Fibroblast of skin of abdomen (primary cell): ENCODE data around the gene MID1.

Experiments
- DNase-seq: peaks from one replicate; pipeline ENCODE4 v3.0.0-alpha.2; 2013

MID1 gene

DNA sequence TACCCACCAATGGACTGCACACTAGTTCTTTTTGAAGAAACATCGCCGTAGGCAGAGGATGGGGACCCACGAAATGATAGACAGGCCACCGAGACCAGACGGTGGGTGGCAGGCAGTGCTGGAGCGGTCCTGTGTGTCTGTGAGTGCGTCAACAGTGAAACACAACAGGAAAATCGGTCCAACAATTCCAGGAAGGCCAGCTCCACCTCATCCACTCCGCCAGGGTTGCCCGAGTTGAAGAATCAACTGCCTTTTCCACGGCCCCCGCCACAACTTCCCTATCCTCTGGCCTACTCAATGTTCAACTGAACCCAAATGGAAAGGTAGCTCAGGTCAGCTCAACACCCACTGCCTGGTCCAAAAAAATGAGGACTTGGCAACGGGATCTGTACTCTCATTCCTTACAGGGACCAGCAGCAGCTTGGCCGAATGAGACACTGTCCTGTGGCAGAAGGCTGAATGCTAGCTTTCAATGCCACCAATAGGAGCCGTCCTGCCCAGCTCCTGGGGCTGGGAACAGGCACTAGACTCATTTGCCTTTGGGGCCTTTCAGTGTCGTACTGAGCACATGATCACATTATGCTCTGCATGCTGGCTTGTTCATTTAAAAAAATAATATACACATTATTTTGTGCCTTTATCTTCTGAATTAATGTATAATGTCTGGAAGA lies 43.5 kb downstream of the MID1 start:
- DNase-seq = no peak

DNA sequence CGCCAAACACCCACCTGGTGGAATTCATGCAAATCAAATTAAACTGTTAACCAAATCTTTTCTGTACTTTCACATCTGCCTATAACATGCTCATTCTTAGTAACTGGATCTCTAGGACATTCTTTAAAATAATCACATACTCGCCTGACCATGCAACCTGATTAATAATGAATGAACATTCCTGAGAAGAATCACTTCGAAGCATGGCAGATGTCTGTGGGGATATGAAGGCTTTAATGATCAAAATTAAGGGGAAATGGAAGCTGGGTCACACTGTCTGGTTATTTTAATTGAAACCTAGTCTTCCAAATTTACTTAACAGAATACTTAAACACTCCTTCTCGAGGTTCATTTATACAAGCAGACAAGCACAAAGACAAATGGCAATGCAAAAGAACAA lies 44.2 kb downstream of the MID1 start:
- DNase-seq = no peak

DNA sequence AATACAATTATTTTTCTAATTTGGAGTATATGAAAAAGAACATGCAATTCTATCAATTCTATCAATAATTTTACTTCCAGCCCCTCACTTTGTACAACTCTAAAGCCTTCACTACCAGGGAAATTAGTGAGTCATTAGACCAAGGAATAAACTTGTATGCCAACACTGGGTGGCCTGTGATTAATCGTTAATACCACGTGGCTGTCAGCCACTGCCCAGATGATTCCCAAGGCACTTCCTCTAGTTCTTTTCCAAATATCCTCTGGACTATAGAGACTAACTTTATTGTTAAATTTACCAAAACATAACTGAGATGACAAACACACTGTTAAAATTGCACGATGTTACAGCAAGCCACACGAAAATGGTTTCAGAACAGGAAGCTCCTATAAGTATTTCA lies 45.7 kb downstream of the MID1 start:
- DNase-seq = no peak

DNA sequence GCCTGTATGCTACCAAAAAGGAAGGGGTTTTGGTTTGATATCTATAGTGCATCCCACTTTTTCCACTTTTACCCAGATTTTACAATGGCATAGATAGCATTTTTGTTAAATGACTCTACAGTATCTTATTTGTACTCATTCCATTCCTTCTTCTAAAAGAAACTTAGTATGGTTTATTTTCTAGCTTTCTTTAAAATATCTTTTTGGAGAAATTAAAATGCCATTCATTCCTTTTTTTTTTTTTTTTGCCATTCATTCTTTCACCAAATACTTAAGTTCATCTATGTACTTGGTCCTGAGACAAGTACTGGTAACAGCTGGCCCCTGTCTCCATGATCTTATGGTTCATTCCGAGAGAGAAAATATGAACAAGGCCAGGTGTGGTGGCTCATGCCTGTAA lies 49.1 kb downstream of the MID1 start:
- peak; percentile 53 for DNase-seq

DNA sequence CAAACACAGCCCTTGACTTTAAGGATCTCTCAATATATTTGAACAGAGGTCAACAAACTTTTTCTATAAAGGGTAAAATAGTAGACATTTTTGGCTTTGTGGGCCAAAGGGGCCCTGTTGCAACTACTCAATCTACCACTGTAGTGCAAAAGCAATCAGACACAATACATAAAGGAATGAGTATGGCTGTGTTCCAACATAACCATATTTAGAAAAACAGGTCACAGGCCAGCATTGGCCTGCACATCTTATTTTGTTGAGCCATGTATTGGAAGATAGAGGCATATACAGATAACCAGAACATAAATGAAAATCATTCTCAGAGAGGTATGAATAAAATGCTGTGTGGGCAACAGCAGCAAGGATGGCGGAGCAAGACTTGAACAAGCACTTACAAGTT lies 49.8 kb downstream of the MID1 start:
- DNase-seq = peak; percentile 6

DNA sequence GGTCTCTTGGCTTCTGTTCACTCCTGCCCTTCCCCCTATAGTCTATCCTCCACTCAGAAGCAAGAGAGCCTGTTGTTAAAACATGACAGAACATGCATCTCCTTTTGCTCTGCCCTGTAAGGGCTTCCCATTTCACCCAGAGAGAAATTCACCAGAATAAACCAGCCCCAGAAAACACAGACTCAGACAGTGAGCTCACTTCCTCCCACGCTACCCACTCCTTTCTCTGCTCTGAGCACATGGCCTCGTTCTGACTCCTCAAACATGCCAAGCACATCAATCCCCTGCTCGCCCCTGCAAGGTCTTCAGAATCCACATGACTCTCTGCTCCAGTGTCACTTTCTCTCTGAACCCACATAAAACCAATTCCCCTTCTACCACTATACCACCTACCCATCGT lies 50.4 kb downstream of the MID1 start:
- DNase-seq = peak; percentile 32

DNA sequence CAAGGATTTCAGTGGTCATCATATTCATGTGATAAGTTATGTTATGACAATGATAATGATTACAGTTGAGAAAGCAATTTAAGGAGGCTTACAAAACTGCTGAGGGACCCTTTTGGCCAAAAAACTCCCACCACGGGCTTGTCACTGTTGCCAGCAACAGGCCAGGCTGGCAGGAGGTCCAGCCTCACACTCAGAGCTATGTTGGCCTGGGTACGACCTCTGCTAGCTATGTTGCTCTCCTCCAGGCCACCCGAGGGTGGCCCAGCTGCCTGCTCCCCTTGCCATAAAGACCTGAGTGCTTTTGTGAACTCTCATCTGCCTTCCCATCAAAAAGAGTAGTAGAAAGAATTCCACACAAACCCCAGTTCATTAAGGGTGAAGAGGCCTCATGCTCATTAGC lies 52.0 kb downstream of the MID1 start:
- DNase-seq = no peak

DNA sequence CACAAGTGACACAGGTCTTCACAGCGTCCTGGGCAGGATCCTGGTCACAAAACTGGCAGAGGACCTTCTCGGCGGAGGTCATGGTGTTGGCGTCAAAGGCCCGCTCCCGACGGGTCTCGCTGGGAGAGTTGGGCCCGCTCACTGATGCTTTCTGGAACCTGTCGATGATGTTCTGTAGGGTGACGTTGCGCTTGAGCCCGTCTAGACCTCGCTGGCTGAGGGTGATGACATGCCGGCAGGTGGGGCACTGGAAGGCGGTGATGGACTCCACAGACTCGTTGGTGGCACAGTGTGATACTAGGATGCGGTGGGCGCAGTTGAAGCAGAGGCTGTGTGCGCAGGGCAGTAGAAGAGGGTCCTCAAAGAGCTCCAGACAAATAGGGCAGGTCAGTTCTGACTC lies 53.2 kb downstream of the MID1 start:
- DNase-seq = no peak

DNA sequence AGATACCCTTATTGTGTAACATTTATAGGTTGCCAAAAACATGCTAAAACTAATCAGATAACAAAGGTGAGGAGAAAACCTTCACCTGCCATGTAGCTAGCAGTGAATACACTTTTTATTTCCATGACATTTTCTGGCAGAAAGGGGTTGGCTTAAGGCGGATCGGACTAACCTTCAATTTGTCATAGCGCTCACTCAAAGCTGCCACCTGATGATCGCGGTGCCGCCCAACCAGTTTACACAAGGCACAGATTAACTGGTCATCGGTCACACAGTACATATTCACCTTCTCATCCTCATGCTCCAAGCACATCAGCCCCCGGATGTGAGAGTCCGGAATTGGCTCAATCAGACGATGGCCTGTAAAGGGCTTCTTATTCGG lies 53.7 kb downstream of the MID1 start:
- DNase-seq = no peak

DNA sequence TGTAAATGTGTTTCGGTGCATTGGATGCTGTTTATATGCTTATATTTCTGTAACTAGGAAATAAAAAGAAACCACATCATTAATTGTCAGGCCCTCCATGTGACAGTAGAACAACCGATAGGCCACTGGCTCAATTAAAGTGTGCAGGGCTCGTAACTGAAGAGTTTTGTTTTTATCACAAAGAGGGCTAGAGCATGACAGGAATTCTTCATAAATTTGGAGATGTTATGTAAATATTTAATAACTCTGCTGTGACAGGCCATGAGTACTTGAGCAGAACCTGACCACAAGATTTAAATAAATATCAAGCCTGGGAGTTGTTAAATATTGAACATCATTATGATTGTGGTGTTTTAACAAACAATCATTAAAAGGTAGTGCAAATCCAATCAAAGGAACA lies 55.9 kb downstream of the MID1 start:
- DNase-seq = no peak

DNA sequence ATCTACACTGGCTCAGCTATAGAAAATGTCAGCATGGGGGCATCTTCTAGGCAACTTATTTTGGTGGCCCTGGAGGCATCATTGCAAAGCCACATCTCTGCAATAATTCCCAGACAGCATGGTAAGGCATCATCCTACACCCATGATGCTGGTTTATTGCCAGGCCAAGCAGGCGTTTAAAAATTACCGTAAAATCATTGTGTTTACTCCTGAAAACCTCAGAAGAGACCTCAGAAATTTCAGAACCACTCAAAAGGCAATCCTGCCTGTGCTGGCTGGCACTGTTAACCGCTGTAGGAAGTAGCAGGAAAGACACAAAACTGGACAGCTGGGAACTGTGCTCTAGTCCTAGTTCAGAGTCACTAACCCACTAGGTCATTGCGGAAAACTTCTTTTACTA lies 63.2 kb downstream of the MID1 start:
- no peak for DNase-seq

DNA sequence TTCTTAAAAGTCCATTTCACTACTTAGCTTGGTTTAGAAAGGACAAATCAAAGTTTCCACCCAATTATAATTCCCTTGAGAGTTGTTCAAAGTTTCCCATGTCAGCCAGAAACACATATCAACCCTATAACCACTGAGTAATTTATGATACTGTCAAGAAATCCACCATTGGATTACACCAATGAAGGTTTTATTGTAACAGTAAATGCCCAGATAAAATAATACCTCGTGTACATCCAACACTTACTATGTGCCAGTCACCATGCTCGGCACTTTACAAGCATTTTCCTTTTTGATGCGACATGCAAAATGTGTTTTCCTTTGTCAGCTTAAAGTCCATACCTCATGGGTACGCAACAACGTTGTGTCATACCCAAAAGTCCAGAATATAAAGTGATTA lies 64.0 kb downstream of the MID1 start:
- no peak for DNase-seq

DNA sequence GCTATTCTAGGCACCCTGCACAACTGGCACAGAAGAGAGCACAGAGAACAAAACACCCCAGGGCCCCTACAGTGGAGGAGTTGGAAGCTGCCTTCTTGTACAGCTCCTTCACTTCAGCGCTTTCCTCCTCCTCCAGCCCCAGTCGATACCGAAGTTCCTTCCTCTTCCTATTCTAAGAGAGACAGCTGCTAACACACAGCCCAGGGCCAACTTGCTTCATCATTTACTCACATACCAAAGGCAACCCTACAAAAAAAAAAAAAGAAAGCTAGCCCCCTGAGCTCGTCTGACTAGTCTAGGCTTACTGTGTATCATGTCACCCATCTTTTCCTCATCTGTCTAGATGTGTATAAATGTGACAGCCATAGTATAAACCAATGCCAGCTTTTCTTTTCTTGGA lies 64.5 kb downstream of the MID1 start:
- DNase-seq = no peak

DNA sequence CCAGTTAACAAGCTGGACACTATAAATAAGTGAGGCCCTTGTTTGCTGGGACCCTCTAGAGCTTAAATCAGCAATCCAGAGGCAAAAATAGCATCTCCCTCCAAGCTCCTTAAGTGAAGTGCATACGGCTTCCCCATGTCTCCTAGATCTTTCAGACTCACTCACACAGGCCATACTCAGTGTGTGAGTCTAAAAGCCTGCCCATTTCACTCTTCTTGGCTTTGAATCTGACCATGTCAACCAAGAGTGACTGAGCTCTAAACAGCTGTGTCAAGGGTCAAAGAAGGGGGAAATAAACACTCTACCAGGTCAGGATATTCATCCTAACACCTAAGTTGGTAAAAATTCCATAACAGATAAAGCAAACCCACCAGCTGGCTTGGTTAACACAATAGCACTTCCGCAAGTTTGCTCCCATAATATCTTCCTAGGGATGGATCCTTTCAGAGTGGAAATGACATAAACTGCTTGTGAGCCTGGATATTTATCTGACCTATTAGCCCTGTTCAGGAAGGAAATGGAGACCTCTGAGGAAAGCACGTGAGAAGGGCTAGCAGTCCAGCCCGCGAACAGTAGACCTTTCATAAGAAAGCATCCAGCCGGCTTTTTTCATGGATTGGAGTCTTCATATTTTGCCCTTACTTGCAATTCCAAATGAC lies 65.6 kb downstream of the MID1 start:
- no peak for DNase-seq

DNA sequence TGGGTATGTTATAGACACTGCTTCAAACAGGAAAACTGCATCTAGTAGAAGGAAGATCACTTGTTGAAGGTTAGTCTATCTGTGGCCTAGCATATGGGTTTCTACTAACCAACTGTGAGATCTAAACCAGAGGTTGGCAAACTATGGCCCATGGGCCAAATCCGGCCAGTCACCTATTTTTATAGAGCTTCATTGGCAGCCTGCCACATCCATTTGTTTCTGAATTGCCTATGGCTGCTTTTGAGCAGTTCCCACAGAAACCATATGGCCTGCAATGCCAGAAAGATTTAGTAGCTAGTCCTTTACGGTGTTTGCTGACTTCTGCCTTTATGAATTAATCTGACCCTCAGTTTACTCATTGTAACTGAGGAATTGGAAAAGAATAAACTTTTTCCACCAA lies 71.1 kb downstream of the MID1 start:
- DNase-seq = peak; percentile 11

DNA sequence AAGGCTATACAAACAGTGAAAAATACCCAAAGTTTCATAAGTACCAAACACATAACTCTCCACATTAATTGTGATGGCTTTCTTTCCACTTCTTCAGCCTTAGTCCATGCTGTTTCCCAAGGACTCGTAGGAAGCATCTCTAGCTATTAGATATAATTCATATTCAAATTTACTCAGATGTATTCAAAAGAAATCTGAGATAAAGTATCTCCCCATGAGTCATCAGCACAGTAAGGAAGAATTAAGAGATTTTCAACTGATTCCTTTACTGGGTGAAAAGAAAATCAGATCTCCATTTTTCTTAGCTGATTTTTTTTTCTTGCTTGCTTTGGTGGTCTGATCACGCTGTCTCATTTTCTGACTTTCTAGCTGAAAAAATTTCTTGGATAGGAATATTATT lies 71.7 kb downstream of the MID1 start:
- DNase-seq = no peak

DNA sequence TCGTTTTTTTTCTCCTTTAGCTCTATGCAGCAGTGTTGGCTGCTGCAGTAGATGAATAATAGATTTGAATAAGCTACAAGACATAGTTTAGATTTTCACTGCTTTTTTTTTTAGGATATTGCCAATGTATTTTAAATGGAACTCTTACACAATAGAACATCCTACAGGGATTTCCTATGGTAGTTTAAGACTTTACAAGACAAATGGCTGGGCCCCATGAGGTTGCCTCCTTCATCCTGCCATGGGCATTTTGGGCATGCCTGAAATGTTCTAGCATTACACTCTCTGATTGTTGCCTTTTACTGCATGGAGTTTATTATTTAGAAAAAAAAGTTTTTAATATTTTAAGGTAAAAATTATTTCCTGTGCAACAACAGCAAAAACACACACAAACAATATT lies 74.5 kb downstream of the MID1 start:
- DNase-seq = no peak

DNA sequence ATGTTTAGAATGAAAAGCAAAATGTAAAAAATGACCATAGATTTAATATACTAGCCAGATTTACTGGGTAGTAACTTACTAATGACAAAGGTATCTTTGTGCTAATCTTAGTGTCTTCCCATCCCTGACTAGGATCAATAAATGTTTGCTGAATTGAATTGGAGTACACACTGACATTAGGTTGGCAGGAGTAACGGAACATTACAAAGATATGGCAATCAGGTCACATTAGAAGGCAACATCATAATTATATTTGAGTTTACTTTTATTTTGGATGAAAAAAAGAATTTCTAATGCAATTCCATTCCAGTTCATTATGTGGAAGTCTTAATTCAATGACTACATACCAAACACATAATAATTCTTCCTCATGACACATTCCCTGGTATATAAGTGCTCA lies 77.8 kb downstream of the MID1 start:
- no peak for DNase-seq

DNA sequence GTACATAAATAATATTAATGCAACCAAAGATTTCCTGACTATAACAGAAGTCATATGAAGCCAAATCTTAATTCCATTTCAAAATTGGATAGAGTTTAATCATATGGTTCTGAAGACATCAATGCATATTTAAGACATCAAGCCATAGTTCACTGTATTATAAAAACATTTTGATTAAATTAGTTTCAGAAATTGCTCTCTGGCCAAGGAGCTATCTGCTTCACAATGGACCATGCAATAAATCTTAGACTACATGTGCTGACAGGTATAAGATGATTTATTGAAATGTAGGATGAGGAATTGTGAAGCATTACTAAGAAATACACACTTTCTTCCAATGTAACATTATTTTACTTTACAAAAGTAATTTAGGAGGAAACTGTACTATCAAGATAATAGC lies 81.6 kb downstream of the MID1 start:
- peak; percentile 43 for DNase-seq

DNA sequence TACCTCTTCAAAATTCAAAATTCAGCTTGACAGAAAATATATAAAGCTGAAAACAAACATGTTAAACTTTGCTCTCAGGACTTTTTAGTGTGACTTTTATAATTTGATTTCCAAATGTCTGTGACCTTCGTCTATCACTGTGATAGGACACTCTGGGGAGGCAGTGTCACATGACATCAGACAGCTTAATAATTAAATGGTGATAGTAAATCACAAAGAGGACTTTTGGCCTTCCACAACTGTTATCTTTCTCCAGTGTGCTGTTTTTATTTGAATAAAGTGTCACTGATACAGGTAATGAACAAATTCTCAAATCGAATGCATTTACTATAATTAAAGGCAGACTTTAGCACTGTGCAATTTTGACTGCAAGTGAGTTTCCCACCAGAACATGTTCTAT lies 83.1 kb downstream of the MID1 start:
- no peak for DNase-seq

DNA sequence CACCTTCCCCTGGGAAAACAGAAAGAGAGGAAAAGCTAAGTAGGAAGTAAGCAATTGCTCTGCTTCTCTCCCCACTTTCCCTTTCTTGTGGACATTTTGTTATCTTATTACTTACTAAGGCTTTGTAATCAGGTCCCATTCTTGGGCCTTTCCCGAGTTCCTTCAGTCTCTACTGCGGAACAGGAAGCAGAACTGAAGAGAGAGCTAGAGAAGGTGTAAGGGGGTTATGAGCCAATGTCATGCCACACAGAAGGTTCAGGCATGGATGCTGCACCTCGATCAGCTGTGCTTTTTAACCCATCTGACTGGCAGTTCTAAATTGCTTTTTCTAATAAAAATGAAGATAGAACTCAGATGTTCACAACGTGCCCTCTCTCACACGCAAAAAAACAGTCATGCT lies 83.6 kb downstream of the MID1 start:
- no peak for DNase-seq

DNA sequence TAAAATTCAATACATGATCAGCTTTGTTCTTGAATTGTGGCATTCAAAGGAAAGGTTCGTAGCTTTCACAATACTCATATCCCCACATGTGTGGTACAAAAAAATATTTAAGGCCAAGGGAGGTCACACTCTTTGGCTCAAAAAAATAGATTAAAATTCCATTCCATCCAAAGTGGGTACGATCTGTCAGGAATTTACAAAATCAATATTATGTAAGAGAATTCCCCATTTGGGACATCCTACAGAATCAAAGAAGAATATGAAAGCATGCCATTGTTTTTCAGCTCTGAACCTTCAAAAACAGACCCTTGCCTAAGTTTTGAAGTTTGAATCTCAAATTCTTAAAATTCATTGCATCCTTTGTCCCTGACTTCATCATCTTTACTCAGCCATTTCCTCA lies 85.8 kb downstream of the MID1 start:
- DNase-seq = no peak

DNA sequence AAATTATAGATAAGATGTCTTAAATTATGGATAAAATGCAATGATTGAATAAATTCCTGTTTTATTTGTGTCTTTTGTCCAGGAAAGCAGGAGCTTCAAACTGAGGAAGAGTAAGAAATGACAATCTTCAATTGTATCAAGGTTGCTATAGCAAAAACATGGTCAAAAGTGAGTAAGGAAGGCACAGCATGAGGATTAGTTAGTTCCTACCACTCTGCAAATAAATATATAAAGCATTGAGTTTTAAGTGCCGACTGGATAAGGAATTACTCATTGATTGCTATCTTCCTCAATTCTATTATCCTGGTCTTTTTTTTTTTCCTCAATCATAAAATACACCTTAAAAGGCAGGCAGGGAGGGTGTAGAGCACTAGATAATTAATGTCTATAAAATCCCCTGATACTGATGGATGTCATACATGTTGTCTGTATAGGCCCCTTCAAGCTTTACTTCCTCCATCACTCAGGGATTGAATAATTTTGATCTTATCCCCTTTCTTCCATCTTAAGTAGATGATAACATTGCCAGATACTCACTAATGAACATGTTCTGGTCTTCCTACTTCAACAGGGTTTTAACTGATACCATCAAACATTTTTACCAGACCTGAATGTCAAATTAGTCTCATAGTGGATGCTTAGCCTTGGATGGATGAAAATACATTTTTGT lies 86.6 kb downstream of the MID1 start:
- DNase-seq = no peak

DNA sequence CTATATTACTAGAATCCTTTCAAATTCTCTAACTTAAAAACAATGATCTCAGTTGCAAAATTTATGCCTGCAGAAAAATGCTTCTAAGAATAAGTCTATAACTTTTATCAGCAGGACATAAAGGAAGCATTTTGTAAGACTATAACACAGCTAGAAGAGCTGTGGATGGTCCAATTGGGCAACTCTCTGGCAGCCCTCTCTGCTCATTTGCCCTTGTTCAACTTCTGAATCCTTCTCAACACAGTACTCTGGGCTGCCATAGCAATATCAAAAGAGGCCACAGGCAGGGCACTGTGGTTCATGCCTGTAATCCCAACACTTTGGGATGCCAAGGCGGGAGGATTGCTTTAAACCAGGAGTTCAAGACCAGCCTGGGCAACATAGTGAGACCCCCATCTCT lies 88.5 kb downstream of the MID1 start:
- no peak for DNase-seq
